MM.1S (cell line): ENCODE results near the gene CA5A.

Experiments
- EZH2 ChIP-seq: fragments of 300-600 bp; sonication (generic); optimal IDR thresholded peaks from 2 replicates; pipeline ENCODE3; 2017; ENCODE audit warnings: low read depth, mild to moderate bottlenecking, antibody characterized with exemption, low read length, mixed read lengths
- EZH2phosphoT487 ChIP-seq: fragments of 300-600 bp; sonication (generic); IDR thresholded peaks from 2 replicates; pipeline ENCODE4 v1.6.1; 2018; ENCODE audit warnings: antibody characterized with exemption, low read length
- TF ChIP-seq, protein P1 (sequence below): fragments of 300-600 bp; sonication (generic); IDR thresholded peaks from 2 replicates; pipeline ENCODE4 v1.5.1; 2016; ENCODE audit warnings: antibody characterized with exemption, low read length, mixed read lengths

- TF ChIP-seq EZH2 (no peak), EZH2phosphoT487 (no peak)
- TF ChIP-seq, protein P1, sequence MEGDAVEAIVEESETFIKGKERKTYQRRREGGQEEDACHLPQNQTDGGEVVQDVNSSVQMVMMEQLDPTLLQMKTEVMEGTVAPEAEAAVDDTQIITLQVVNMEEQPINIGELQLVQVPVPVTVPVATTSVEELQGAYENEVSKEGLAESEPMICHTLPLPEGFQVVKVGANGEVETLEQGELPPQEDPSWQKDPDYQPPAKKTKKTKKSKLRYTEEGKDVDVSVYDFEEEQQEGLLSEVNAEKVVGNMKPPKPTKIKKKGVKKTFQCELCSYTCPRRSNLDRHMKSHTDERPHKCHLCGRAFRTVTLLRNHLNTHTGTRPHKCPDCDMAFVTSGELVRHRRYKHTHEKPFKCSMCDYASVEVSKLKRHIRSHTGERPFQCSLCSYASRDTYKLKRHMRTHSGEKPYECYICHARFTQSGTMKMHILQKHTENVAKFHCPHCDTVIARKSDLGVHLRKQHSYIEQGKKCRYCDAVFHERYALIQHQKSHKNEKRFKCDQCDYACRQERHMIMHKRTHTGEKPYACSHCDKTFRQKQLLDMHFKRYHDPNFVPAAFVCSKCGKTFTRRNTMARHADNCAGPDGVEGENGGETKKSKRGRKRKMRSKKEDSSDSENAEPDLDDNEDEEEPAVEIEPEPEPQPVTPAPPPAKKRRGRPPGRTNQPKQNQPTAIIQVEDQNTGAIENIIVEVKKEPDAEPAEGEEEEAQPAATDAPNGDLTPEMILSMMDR = no peak
Observed at GRCh38 chr16:87917503-87917902, 18.8 kb downstream of the CA5A start.
